Sigmoid colon (tissue), 4 donors: ENCODE data around the gene NR2C2.

Experiments
- CTCF ChIP-seq, 4 experiments: fragments of 450-650 bp in 3 of 4; fragments of 200-600 bp in 1 of 4; IDR thresholded peaks; one replicate each; pipeline ENCODE4 v1.5.1; 2016 to 2019; ENCODE audit warnings: antibody characterized with exemption in 4 of 4, mild to moderate bottlenecking in 3 of 4, moderate library complexity in 2 of 4
- POLR2AphosphoS5 ChIP-seq, 4 donors: sonication (generic); formaldehyde crosslinking; IDR thresholded peaks; one replicate each; pipeline ENCODE4 v1.6.1; 2017; ENCODE audit warnings: antibody characterized with exemption in 4 of 4

- no peak for TF ChIP-seq CTCF (IDR thresholded peaks at IDR 0.05)
- TF ChIP-seq POLR2AphosphoS5 (IDR thresholded peaks at IDR 0.05), result no peak
Observed at GRCh38 chr3:15040844-15041243, 93.5 kb downstream of the NR2C2 start.
